HG03575 (cell line): ENCODE data around the gene RNF126.

ENCODE experiments used
- ATAC-seq: cut with Tn5 transposase; IDR thresholded peaks from one replicate; pipeline ENCODE4 v1.9.1; 2021; ENCODE audit not compliant: unreplicated experiment, insufficient number of reproducible peaks, low FRiP score; ENCODE audit errors: extremely low read depth

The RNF126 gene

GRCh38 chr19:651114-651818 lies 11.7 kb downstream of the RNF126 start:
- no peak for ATAC-seq

GRCh38 chr19:650121-650520 lies 12.9 kb downstream of the RNF126 start:
- ATAC-seq: no peak

GRCh38 chr19:648904-649801 lies 13.9 kb downstream of the RNF126 start:
- no peak for ATAC-seq

GRCh38 chr19:648305-648704 lies 14.7 kb downstream of the RNF126 start:
- no peak for ATAC-seq

- no peak for ATAC-seq
These were observed 15.3 kb downstream of the RNF126 start for GRCh38 chr19:647566-648284.

- ATAC-seq: no peak
These were observed 16.0 kb downstream of the RNF126 start for GRCh38 chr19:646779-647565.

- no peak for ATAC-seq
These were observed 16.9 kb downstream of the RNF126 start for GRCh38 chr19:645912-646778.

GRCh38 chr19:644789-645188 lies 18.2 kb downstream of the RNF126 start:
- no peak for ATAC-seq

- no peak for ATAC-seq
These were observed 18.7 kb downstream of the RNF126 start for GRCh38 chr19:644363-644762.

GRCh38 chr19:643736-644135 lies 19.3 kb downstream of the RNF126 start:
- ATAC-seq: no peak

- ATAC-seq: no peak
These were observed 20.0 kb downstream of the RNF126 start for GRCh38 chr19:642767-643727.

- ATAC-seq: no peak
These were observed 21.3 kb downstream of the RNF126 start for GRCh38 chr19:641702-642101.

- no peak for ATAC-seq
These were observed 22.3 kb downstream of the RNF126 start for GRCh38 chr19:640606-641189.

- ATAC-seq: no peak
These were observed 22.9 kb downstream of the RNF126 start for GRCh38 chr19:640161-640558.

- ATAC-seq: no peak
These were observed 23.5 kb downstream of the RNF126 start, which contains the start of gene FGF22 for GRCh38 chr19:639253-640160. Gene FGF22 (plus strand): TSS chr19:639879. CDS start chr19:639926, 47 bp downstream.

GRCh38 chr19:638906-639252 lies 24.1 kb downstream of the RNF126 start:
- no peak for ATAC-seq
